SW 1271 (cell line): ENCODE measurements around the gene SRP9.
"Not testable (repeated sequence)": the region's sequence is repeated elsewhere in the genome, so short reads cannot be mapped to it uniquely, and the experiment has no call there.

Source experiments
- DNase-seq, 2 experiments: peaks; one replicate each; lab custom pipeline; 2025; lab: John Stamatoyannopoulos, UW

The SRP9 gene

DNA sequence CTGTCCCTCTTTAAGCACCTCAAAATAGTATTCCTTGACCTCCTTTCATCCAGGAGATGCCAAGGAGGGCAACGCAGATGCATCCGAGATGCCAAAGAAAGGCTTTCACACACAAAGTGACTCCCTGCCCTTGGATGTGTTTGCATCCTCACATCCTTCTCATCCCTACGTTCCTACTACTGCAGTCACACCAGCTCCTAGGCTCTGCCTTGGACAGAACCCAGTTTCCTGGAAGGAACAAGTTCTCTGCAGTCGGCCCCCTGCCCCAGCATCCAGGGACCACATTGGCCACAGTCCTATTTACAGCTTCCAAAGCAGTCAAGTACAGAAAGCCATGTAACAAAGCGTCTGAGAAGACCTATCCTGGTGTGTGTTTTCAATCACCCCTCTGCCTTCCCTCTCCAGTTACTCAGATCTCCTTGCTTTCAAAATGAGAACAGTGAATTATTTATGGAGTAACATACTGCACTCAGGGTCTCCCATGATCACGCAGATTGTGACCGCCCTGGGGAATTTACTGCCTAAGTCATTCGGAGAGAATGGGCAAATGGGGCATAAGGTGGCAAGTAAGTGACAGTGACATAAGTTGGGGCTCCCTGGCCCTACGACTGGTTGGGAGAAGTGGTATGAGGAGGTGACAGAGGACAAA, 21.8 kb upstream of the SRP9 start:
- no peak for DNase-seq

DNA sequence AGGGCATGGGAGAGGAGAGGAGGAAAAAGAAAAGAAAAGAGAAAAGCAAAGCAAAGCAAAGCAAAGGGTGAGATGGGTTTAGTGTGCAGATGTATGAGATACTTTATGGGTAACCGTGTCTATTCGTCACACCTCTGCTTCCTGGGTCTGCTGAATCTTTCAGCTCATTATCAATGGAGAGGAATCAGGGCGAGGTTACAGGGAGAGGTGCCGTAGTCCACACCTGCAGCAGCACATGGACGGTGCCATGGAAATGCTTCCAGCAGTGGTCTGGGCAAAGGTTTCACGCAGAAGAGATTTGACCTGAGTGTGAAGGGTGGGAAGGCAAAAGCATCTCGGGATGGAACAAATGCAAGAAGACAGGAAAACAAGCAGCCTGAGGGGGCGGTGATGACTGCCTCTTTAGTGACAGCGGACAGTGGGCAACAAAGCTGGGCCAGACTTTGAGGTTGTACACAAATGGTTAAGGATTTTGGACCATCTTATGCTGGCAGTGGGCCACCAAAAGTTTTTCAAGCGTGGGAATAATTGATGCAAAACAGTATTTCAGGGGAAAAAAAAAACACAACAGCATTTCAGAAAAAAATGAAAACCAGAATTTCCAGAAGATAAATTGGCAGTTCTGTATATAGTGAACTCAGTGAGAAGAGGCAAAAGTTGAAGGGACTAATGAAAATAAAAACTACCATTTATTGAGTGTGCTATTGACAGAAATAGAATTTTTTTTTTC, 19.5 kb upstream of the SRP9 start:
- DNase-seq: no peak

DNA sequence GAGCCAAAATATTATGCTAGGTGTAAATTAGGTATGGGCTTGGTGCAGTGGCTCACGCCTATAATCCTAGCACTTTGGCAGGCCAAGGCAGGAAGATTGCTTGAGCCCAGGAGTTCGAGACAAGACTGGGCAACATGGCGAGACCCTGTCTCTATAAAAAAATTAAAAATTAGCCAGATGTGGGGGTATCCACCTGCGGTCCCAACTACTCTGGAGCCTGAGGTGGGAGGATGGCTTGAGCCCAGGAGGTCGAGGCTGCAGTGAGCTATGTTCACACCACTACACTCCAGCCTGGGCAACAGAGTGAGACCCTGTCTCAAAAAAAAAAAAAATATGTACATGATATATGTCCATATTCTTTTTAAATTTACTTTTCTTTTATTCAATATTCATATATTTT, 17.7 kb upstream of the SRP9 start:
- not testable (repeated sequence) for DNase-seq

DNA sequence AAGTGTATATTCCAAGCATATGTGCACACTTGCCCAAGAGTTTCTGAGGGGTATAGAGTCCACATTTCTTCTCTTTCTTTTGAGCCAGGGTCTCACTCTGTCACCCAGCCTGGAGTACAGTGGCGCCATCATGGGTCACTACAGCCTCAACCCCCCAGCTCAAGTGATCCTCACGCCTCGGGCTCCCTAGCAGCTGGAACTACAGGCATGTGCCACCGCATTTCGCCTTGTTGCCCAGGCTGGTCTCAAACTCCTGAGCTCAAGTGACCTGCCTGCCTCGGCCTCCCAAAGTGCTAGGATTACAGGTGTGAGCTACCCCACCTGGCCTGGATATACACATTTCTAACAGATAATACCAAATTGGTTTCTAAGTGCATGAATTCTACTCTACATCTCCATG, 17.1 kb upstream of the SRP9 start:
- DNase-seq: no peak

DNA sequence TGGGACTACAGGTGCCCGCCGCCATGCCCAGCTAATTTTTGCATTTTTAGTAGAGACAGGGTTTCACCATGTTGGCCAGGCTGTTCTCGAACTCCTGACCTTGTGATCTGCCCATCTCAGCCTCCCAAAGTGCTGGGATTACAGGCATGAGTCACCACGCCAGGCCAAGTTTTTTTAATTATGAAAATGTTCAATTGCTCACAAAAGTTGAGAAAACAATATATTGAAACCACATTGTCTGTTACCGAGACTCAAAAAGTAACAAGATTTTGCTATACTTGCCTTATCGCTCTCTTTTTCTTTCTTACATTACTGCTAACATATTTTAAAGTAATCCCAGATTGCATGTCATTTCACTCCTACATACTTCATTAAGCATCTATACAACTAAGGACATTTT, 16.2 kb upstream of the SRP9 start:
- DNase-seq: not testable (repeated sequence)

DNA sequence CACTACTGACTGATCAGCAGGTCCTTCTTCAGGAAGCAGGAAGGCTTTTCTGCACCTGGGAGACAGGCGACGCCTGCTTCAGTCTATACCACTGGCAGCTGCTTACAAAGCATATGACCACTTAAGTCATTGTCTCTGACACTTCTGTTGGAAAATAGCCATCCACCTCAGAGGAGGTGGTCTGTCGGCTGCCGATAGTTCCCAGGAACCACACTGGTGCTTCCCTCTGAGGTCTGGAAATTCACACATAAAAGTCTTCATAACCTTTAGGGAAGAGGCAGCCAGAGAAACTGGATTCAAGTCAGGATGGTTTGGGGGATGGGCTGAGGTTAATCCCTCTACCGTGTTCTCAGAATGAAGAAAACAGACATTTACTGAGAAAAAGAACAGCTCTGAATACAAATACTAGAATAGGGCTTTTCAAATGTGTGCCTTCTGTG, 15.6 kb upstream of the SRP9 start:
- no peak for DNase-seq

DNA sequence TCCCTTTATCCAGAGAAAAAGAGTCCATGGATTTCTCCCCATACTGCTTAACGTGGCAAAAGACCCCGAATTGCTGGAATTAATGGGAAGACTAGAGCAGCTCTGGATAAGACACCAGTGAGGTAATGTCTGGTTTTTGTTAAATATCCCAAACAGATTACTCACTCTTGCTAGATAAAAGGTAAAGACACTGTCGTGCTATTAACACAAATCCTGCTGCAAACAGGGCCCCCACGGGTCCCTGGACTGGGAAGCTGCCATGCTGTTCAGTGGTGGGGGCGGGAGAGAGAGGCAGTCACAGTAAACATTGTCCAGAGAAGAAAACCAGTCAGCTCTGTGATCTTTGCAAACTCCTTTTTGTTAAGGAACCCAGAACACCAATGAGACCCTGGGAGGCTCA, 15.2 kb upstream of the SRP9 start:
- no peak for DNase-seq

DNA sequence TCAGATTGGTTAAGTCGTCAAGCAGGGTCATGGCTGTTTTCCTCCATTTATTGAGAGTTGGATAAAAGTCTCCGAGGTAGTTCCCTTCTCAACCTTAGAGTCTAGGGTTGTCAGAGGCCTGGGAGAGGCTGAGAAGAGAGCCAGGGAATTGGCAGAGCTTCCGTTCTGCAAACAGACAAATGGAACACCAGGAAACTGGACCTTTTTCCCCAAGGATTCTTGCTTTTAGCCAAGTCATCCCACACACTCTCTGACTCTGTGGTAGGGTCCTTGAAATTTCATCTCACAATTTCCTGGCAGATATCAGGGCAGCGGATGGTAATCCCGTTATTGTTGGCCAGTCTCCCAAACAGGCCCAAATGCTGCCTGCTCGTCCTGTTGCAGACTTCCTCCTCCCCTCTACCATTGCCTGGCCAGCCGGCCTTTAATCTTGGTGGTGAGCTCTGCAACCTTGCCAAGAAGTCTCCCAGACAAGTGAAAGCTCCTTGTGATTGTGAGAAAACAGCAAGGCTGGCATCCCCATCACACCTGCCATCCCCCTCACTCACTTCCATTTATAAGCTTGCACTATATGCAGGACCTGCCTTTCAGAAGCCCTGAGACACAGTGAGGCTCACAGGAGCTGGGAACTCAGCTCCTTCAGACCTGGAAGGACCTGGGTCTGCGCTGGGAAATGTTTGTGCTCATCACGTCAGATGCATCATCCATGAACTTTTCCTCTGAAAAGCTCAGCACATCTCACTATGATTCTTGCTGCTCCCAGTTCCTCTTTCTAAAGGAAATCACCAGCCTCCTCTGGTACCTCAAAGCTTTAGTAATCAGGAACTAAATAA, 13.7 kb upstream of the SRP9 start:
- no peak for DNase-seq

DNA sequence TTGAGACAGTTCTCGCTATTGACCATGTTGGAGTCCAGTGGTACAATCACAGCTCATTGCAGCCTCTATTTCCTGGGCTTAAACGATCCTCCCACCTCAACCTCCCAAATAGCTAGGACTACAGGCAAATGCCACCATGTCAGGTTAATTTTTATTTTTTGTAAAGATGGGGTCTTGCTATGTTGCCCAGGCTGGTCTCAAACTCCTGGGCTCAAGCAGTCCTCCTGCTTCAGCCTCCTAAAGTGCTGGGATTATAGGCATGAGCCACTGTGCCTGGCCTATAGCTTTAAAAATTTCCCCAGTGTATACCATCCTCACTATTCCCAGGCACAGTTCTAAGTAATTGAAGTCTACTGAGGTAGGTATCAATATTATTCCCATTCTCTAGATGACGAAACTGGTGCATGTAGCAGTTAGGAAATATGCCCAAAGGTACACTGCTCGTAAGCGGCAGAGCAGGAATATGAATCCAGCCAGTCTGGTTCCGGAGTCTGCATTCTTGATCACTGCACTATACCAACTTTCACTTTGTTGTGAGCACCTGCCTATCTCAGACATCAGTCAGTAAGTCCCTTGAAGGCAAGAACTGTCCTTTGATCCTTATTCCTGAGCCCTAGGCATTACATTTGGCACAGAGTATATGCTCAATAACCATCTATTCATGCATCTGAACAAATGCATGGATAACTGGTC, 11.5 kb upstream of the SRP9 start:
- no peak for DNase-seq

DNA sequence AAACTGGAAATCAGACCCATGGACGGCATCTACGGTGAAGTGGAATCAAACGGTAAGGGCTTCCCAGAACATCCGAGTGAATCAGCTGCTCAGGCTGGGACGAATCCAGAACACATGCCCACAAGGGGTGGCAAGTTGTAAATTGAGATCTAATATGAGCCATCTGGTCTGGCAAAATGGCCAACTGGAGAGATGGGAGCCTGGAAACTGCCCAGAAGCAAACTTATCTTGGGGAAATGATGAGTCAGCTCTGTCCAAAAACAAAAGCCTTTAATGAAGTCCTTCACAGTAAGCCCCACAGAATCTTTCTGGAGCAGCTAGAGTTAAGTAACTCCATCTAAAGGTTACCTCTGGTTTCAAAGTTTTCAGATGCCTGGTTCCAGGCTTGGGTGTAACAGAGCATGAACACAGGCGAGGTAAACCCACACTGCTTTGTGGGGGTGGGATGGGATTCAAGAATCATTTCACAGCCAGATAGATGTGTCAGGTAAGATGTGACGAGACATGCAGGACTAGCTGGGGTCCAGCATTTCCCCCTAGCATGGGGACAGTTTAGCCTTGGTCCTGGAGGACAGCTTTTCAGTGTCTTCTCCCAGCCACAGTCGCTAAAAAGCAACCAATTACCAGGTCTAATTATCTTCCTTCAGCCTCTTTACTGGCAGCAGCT, 10.5 kb upstream of the SRP9 start:
- no peak for DNase-seq

DNA sequence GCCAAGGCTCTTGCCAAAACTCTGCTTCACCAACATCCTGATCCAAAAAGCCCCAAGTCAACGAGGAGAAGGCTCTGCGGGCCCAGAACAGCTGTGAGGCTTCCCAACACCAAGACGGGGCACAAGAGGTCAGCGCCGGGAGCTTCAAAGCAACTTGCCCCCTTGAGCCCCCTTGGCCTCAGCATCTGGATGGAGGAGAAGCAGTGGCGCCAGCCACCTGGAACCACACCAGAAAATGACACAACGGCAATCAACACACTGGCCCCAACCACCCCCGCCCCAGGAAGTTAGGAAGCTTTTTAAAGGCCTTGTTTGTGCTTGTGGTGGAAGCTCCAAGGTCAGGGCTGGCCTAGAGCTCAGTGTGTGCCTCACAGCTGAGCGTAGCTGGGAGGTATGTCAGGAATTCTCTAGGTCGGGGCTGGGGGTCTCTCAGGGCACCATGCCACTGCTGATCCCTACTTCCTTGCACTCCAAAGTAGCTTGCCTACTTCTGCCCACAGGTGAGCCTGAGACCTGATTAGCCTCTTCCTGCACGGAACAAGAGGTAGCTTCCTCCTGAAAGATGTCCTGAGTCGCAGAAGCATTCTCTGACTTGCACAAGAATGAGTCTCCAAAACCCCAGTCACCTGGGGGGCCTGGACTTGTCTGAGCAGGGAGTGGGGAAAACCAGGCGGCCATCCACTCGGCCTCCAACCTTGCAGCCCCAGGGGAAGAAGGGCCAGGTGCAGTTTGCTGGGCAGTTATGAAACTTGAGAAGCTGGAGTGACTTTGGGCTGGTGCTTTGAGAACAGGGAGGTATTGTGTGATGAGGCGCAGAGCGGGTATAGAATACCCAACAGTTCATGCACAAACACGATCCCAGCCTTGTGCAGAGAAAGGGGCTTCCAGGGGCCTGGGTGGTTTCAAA, 9.7 kb upstream of the SRP9 start:
- no peak for DNase-seq

DNA sequence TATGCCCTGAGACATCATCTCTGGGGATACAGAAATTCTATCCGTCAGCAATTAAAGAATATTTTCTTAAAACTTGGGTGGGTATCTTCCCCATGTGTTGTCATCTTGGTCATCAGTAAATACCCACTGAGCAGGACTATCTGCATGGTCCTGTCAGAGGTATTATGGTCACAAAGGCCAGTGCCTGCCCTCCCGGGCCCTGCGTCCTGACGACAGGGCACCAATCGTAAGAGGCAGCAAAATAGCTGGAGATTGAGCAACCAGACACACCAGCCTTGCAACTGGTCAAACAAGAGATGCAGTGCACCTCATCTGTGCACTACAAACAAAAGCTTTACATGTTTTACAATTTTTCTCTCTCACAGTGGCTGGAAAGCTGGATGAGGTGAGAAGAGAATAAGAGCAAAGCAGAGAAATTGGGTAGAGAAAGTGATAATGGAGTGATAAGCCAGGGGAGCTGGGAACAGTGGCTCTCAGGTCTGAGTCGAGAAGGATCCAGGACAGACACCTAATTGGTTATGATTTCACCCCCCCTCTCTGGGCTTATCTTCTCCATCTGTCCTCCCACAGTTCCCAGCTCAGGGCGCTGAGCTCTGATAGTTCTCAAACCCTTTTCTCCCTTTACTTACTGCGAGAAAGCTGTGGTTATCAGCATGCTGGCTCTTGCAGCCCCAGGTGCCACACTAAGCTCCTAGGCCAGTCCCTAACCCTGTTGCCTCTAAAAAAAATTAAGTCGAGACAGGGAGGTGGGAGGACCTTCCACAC, 8.8 kb upstream of the SRP9 start:
- DNase-seq: no peak

DNA sequence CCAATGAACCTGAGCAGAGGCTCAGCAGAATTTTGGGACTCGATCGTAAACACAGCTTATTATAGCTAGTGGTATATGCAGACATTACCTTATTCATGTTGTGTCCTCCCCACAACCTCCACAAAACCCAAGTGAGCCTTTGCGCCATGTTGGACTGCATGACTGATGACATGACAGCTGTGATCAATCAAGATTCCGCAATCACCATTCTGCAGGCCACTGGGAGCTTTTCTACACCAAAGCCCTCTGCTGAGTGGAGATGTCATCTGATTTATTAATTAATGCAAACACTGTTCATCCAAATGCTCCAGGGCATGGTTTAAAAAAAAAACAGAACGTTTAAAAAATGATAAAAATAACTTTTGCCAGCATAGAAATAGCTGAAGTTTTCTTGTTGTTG, 7.9 kb upstream of the SRP9 start:
- no peak for DNase-seq

DNA sequence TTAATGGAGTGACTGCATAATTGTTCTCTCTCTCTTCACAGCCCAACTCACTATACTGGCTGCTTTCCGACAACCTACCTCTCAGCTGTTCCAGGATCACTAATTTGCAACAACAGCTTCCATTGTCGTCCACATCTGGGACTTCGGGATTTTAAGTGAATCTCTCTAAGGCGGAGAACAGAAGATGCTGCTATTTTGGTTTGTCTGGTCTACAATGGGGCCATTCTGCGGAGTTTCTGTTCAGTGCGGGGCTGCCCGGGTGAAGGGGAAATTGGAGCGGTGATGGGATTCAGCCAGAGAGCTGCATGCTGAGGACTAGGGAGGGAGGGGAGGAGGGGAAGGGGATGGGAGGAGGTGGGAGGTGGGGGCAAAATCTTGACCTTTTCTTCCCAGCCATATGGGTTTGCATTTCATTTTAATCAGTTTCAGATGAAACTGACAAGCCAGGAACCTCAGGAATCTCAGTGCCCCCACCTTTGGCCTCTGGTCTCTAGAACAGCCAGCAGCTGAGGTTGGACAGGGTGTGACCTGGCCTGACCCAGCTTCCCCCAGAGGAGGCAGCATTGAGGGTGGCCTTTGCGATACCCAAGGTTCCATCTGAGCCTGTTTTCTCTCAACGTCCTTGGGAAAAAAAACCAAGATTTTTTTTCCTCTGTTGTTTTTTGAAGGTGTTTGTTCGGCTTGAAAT, 6.9 kb upstream of the SRP9 start:
- DNase-seq: no peak

DNA sequence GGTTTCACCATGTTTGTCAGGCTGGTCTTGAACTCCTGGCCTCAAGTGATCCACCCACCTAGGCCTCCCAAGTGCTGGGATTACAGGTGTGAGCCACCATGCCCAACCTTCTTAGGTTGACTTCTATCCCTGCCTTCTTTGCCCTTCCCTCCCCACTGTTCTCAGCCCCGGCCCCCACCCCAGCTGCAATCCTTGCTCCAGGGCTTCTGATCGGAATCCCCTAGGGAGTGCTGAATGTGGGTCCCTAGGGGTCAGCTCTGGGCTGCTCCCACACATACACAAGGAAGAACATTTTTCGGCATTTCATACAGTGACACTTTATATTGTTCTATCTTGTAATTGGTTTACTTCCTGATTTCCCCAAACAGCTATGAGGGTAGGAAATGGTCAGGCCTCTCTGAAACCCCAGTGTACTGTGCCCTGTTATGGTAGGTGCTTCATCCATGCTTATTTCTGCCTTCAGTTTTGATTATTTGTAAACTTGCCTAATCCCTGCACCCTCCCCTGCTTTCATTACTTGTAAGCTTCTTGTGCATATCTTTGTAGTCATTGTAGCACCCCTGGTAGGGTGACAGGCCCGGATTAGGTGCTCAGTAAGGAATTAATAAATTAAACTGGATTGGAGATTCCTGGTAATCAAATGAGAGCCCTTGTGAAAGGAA, 5.8 kb upstream of the SRP9 start:
- no peak for DNase-seq

DNA sequence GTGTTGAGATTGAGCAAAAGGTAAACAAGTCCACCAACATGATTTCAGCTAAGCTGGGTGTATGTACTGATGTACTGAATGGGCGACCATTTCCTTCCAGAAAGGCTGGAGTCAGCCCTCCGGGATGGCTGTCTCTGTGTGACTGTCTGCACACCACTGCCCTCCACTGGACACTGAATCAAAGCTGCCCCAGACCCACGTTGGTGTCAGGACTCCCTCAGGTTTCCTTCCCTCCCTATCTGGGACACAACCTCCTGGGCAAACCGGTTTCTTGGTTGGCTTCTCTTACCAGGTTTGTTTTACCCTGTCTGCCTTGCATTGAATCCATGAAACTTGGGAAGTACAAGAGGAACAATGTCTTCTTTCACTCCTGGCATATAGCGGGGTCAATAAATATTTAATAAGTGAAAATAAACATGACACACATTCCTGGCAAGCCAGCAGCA, 5.3 kb upstream of the SRP9 start:
- DNase-seq: peak; percentile 21 to 59

DNA sequence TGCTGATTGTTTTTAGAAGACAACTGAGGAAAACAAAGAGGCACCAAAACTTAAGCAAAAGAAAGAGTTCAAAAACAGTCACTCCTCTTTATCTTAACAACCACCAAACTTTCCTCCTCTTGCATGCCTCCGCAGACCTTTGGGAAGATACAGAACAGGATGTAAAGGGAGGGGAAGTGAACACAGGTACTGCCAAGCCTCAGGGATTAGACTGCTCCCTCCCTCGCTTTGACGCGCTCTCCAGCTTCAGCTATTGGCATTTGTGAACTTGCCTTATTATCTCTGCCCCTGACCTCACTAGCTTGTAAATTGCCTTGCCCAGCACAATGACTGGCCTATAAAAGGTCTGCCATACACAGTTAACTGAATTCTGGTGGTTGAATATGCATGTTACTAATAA, 4.8 kb upstream of the SRP9 start:
- no peak for DNase-seq

DNA sequence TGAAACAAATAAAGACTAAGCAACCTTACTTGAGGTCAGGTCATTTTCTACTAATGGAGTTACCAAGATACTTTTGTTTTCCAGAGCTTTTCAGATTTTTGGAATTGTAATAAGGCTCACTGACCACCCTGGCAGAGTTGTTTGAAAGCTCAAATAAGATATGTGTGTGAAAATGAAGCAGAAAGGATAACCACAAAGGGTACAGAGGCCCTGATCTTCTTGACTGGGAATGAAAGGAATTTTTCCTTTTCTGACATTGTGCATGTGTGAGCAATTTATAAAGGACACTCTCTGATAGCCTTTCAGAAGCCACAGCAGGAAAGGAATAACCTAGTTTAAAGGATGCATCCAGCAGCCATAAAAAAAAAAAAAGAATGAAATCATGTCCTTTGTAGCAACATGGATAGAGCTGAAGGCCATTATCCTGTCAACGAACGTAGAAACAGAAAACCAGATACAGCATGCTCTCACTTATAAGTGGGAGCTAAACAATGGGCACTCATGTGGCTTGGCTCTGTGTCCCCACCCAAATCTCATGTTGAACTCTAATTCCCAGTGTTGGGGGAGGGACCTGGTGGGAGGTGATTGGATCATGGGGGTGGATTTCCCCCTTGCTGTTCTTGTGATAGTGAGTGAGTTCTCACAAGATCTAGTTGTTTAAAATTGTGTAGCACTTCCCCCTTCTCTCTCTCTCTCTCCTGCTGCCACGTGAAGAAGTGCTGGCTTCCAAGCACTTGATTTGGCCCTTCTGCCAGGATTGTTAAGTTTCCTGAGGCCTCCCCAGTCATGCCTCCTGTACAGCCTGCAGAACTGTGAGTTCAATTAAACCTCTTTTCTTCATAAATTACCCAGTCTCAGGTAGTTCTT, 3.1 kb upstream of the SRP9 start:
- DNase-seq: no peak
